Measurements from ENCODE around the gene SH2D2A. TPM values are rescaled to one million over a fixed set of nuclear protein-coding genes. Genes with fewer than 3 reads are reported as not detected.
A peak's percentile ranks its signal among the peaks of the same experiment; 100 is the strongest.

SH2D2A gene
- total RNA-seq, 1 donor from 2014 or later: not detected

GRCh38 chr1:156801409-156802121 lies 15.1 kb downstream of the SH2D2A start:
- TF ChIP-seq CTCF (IDR thresholded peaks at IDR 0.05; ENCODE audit: unreplicated experiment): no peak
- no peak overlapping the region for H3K4me3 Mint-ChIP-seq (ENCODE audit: low read depth)
- no peak overlapping the region for H3K27ac Mint-ChIP-seq
- peaks cover 5% of the 10 kb centered on the region for H3K4me1 Mint-ChIP-seq (ENCODE audit: low read depth)
- no peaks in the 10 kb centered on the region for H3K27me3 Mint-ChIP-seq
- no peaks in the 10 kb centered on the region for H3K9me3 Mint-ChIP-seq (ENCODE audit: low read depth)
- DNase-seq (ENCODE audit: low spot score, unreplicated experiment): no peak
- peaks cover 10% of the 10 kb centered on the region for H3K36me3 Mint-ChIP-seq (ENCODE audit: insufficient read depth)

- Mint-ChIP-seq H3K36me3 (ENCODE audit: insufficient read depth) (peaks cover 25% of the 10 kb centered on the region), H3K27me3 (no peaks in the 10 kb centered on the region), H3K9me3 (ENCODE audit: low read depth) (no peaks in the 10 kb centered on the region), H3K4me3 (ENCODE audit: low read depth) (no peak overlapping the region), H3K4me1 (ENCODE audit: low read depth) (no peaks in the 10 kb centered on the region), H3K27ac (no peak overlapping the region)
- DNase-seq (ENCODE audit: low spot score, unreplicated experiment): no peak
- peak; percentile 76 for TF ChIP-seq CTCF (IDR thresholded peaks at IDR 0.05; ENCODE audit: unreplicated experiment)
Observed at GRCh38 chr1:156797212-156797871, 19.3 kb downstream of the SH2D2A start.

GRCh38 chr1:156796340-156797097 lies 20.1 kb downstream of the SH2D2A start:
- DNase-seq (ENCODE audit: low spot score, unreplicated experiment): no peak
- Mint-ChIP-seq H3K36me3 (ENCODE audit: insufficient read depth) (peaks cover 28% of the 10 kb centered on the region), H3K4me3 (ENCODE audit: low read depth) (no peak overlapping the region), H3K9me3 (ENCODE audit: low read depth) (no peaks in the 10 kb centered on the region), H3K4me1 (ENCODE audit: low read depth) (no peaks in the 10 kb centered on the region), H3K27me3 (no peaks in the 10 kb centered on the region), H3K27ac (peak overlapping the region; percentile 36)
- no peak for TF ChIP-seq CTCF (IDR thresholded peaks at IDR 0.05; ENCODE audit: unreplicated experiment)

GRCh38 chr1:156795787-156796186 lies 20.9 kb downstream of the SH2D2A start:
- no peak for TF ChIP-seq CTCF (IDR thresholded peaks at IDR 0.05; ENCODE audit: unreplicated experiment)
- no peak for DNase-seq (ENCODE audit: low spot score, unreplicated experiment)
- Mint-ChIP-seq H3K27ac (no peak overlapping the region), H3K4me1 (ENCODE audit: low read depth) (no peaks in the 10 kb centered on the region), H3K9me3 (ENCODE audit: low read depth) (no peaks in the 10 kb centered on the region), H3K36me3 (ENCODE audit: insufficient read depth) (peaks cover 27% of the 10 kb centered on the region), H3K27me3 (no peaks in the 10 kb centered on the region), H3K4me3 (ENCODE audit: low read depth) (no peak overlapping the region)

GRCh38 chr1:156795374-156795733 lies 21.3 kb downstream of the SH2D2A start:
- no peak overlapping the region for H3K4me3 Mint-ChIP-seq (ENCODE audit: low read depth)
- no peaks in the 10 kb centered on the region for H3K4me1 Mint-ChIP-seq (ENCODE audit: low read depth)

More at GRCh38 chr1:156795374-156795733, 21.3 kb downstream of the SH2D2A start:
- Mint-ChIP-seq H3K36me3 (ENCODE audit: insufficient read depth) (peaks cover 26% of the 10 kb centered on the region), H3K27ac (no peak overlapping the region), H3K27me3 (no peaks in the 10 kb centered on the region), H3K9me3 (ENCODE audit: low read depth) (no peaks in the 10 kb centered on the region)
- no peak for TF ChIP-seq CTCF (IDR thresholded peaks at IDR 0.05; ENCODE audit: unreplicated experiment)
- no peak for DNase-seq (ENCODE audit: low spot score, unreplicated experiment)

Measured in progenitor cell of endocrine pancreas (in vitro differentiated cells).